Testis (tissue), 2 donors: Measurements from ENCODE around the gene COL4A3.

Experiments
- POLR2A ChIP-seq: fragments of 450-650 bp; IDR thresholded peaks from one replicate; pipeline ENCODE4 v1.6.1; 2017; ENCODE audit warnings: antibody characterized with exemption, mild to moderate bottlenecking, moderate library complexity
- TF ChIP-seq, protein P1 (sequence below), 3 experiments: fragments of 450-650 bp in 2 of 3; fragments of 200-600 bp in 1 of 3; sonication (generic) in 1 of 3; IDR thresholded peaks; one replicate each; pipeline ENCODE4 v1.5.1; 2016 to 2019; ENCODE audit warnings: antibody characterized with exemption in 3 of 3, mild to moderate bottlenecking in 2 of 3, moderate library complexity in 1 of 3

DNA sequence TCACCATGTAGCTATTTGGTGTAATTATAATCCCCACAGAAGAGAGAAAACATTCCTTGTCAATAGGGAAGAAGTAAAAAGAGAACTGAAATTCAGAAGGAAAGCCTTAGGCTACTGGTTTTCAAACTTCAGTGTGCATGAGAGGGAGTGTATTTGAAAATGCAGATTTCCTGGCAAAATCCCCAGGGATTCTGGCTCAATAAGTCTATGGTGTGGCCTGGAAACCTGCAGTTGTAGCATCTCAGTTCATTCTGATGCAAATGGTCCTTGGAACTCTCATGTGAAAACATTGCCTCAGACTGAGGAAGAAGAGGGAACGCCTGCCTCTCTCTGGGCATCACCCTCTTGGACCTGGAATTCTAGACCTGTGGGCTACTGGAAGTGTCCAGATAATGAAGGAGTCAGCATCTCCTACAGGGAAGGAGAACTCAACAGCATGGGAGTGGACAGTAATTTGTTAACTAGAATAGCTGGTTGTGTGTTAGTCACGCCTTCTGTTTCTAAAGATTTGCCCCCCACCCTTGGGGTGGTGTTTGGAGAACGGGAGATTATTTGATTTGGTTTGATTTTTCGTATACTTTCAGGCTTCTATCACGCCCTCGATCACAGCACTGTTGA is 21.3 kb downstream of the COL4A3 start:
- TF ChIP-seq, protein P1, sequence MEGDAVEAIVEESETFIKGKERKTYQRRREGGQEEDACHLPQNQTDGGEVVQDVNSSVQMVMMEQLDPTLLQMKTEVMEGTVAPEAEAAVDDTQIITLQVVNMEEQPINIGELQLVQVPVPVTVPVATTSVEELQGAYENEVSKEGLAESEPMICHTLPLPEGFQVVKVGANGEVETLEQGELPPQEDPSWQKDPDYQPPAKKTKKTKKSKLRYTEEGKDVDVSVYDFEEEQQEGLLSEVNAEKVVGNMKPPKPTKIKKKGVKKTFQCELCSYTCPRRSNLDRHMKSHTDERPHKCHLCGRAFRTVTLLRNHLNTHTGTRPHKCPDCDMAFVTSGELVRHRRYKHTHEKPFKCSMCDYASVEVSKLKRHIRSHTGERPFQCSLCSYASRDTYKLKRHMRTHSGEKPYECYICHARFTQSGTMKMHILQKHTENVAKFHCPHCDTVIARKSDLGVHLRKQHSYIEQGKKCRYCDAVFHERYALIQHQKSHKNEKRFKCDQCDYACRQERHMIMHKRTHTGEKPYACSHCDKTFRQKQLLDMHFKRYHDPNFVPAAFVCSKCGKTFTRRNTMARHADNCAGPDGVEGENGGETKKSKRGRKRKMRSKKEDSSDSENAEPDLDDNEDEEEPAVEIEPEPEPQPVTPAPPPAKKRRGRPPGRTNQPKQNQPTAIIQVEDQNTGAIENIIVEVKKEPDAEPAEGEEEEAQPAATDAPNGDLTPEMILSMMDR (IDR thresholded peaks at IDR 0.05), result no peak
- TF ChIP-seq POLR2A, result no peak
